Erythroblast (primary cell): ENCODE results near the gene TCHH.
"Not testable (repeated sequence)": the region's sequence is repeated elsewhere in the genome, so short reads cannot be mapped to it uniquely, and the experiment has no call there.

Experiments used
- DNase-seq, 2 experiments: peaks; one replicate each; lab custom pipeline; 2025; lab: John Stamatoyannopoulos, UW
- GATA1 ChIP-seq: IDR thresholded peaks from 2 replicates; pipeline ENCODE4 v1.6.1; 2011; ENCODE audit warnings: low read depth, mild to moderate bottlenecking, control low read depth, low read length, moderate library complexity
- POLR2A ChIP-seq: IDR thresholded peaks from 2 replicates; pipeline ENCODE4 v1.6.1; 2011; ENCODE audit warnings: mild to moderate bottlenecking, low read length

Gene TCHH

GRCh38 chr1:152109231-152109997 is 5.8 kb downstream of the TCHH start:
- no peak for DNase-seq
- no peak for TF ChIP-seq GATA1
- TF ChIP-seq POLR2A = no peak

- no peak for DNase-seq
- TF ChIP-seq GATA1 (no peak), POLR2A (no peak)
Measured at GRCh38 chr1:152108882-152109222, 6.4 kb downstream of the TCHH start.

- no peak for TF ChIP-seq POLR2A
- no peak for TF ChIP-seq GATA1
- no peak for DNase-seq
Measured at GRCh38 chr1:152107984-152108881, 7.0 kb downstream of the TCHH start.

- no peak for TF ChIP-seq POLR2A
- no peak for TF ChIP-seq GATA1
- DNase-seq = no peak
Measured at GRCh38 chr1:152107031-152107983, 7.9 kb downstream of the TCHH start.

- no peak for DNase-seq
- no peak for TF ChIP-seq POLR2A
- TF ChIP-seq GATA1 = no peak
Measured at GRCh38 chr1:152104854-152105253, 10.4 kb downstream of the TCHH start.

- TF ChIP-seq GATA1 (no peak), POLR2A (no peak)
- no peak for DNase-seq
Measured at GRCh38 chr1:152096931-152097330, 18.3 kb downstream of the TCHH start.

- DNase-seq = no peak
- TF ChIP-seq GATA1 = no peak
- no peak for TF ChIP-seq POLR2A
Measured at GRCh38 chr1:152089014-152089674, 26.1 kb downstream of the TCHH start, which contains the start of gene TCHHL1. TCHHL1 (minus strand) TSS chr1:152089064; CDS start chr1:152088143, 921 bp downstream.

- no peak for DNase-seq
- TF ChIP-seq GATA1 (no peak), POLR2A (no peak)
Measured at GRCh38 chr1:152086760-152087159, 28.5 kb downstream of the TCHH start.

GRCh38 chr1:152084853-152085252 is 30.4 kb downstream of the TCHH start:
- no peak for DNase-seq
- TF ChIP-seq POLR2A (no peak), GATA1 (no peak)

GRCh38 chr1:152081026-152081425 is 34.2 kb downstream of the TCHH start:
- not testable (repeated sequence) for DNase-seq

GRCh38 chr1:152080494-152080893 is 34.8 kb downstream of the TCHH start:
- not testable (repeated sequence) for DNase-seq

- no peak for DNase-seq
- no peak for TF ChIP-seq GATA1
- no peak for TF ChIP-seq POLR2A
Measured at GRCh38 chr1:152078831-152079441, 36.3 kb downstream of the TCHH start.
